Stimulated activated memory B cell treated with anti-CD40 and anti-IgM and Interleukin-4, amounts not matched to agents 10 μg/mL and 1 μg/mL and 100 μg/mL, for 72 hours (primary cell): ENCODE results near the gene UCP2.
"Not testable (repeated sequence)": the region's sequence is repeated elsewhere in the genome, so short reads cannot be mapped to it uniquely, and the experiment has no call there.

Experiments
- ATAC-seq: fragments of 150-1000 bp; cut with Tn5 transposase; 2 replicates; pipeline ENCODE4 v1.10.0; 2021
- H3K27ac Mint-ChIP-seq: one replicate; pipeline ENCODE4 v1.8.0; 2022; ENCODE audit warnings: mild to moderate bottlenecking, mixed read lengths
- H3K27me3 Mint-ChIP-seq: one replicate; pipeline ENCODE4 v1.8.0; 2022; ENCODE audit warnings: mixed read lengths
- H3K36me3 Mint-ChIP-seq: one replicate; pipeline ENCODE4 v1.8.0; 2022; ENCODE audit warnings: mixed read lengths
- H3K4me1 Mint-ChIP-seq: one replicate; pipeline ENCODE4 v1.8.0; 2022; ENCODE audit warnings: mixed read lengths
- H3K4me3 Mint-ChIP-seq: one replicate; pipeline ENCODE4 v1.8.0; 2022; ENCODE audit warnings: mild to moderate bottlenecking, moderate library complexity, mixed read lengths
- H3K9me3 Mint-ChIP-seq: one replicate; pipeline ENCODE4 v1.8.0; 2022; ENCODE audit warnings: mixed read lengths

UCP2 gene

DNA sequence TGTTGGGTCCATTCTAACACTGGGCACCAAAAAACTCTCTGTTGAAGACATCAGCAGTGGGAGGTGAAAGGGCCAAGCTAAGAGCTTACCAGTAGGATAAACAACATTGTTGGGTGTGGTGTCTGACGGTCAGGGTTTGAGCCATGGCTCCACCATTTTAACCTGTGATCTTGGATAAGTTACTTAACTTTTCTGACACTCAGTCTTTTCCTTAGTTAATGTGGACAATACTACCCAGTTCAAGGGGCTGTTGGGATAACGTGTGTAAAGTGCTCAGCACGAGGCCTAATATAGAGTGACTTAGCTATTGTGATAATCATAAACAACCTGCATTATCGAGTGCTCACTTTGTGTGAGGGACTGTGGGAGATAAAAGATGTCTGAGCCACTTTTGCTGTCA is 20.2 kb upstream of the UCP2 start:
- peaks cover 23% of the 10 kb centered on the region for H3K36me3 Mint-ChIP-seq
- peaks cover 38% of the 10 kb centered on the region for H3K4me1 Mint-ChIP-seq
- peak overlapping the region; percentile 42 for H3K27ac Mint-ChIP-seq
- H3K9me3 Mint-ChIP-seq = no peaks in the 10 kb centered on the region
- no peak overlapping the region for H3K4me3 Mint-ChIP-seq
- H3K27me3 Mint-ChIP-seq = no peaks in the 10 kb centered on the region
- ATAC-seq = no peak

DNA sequence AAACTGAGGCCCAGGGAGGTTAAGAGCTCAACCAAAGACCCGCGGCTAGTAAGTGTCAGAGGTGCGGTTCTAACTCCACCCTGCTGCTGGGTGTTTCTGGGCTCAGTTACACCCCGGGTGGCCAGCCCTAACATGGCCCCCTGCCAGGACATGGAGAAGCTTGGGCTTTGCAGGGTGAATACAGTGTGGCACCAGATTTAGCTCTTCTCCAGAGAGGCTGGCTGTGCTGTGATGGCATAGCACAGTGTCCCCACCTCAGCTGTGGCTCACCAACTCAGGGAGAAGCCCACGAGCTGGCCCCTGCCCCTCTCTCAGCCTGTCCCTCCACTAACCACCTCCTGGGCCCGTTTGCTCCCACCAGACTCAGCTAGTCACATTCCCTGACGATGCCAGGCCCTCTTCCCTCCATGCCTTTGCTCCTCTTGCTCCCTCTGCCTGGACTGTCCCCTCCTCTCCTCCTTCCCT is 19.2 kb upstream of the UCP2 start:
- peaks cover 47% of the 10 kb centered on the region for H3K4me1 Mint-ChIP-seq
- peak overlapping the region; percentile 42 for H3K27ac Mint-ChIP-seq
- peaks cover 23% of the 10 kb centered on the region for H3K36me3 Mint-ChIP-seq
- no peak for ATAC-seq
- H3K27me3 Mint-ChIP-seq = no peaks in the 10 kb centered on the region
- no peak overlapping the region for H3K4me3 Mint-ChIP-seq
- no peaks in the 10 kb centered on the region for H3K9me3 Mint-ChIP-seq

DNA sequence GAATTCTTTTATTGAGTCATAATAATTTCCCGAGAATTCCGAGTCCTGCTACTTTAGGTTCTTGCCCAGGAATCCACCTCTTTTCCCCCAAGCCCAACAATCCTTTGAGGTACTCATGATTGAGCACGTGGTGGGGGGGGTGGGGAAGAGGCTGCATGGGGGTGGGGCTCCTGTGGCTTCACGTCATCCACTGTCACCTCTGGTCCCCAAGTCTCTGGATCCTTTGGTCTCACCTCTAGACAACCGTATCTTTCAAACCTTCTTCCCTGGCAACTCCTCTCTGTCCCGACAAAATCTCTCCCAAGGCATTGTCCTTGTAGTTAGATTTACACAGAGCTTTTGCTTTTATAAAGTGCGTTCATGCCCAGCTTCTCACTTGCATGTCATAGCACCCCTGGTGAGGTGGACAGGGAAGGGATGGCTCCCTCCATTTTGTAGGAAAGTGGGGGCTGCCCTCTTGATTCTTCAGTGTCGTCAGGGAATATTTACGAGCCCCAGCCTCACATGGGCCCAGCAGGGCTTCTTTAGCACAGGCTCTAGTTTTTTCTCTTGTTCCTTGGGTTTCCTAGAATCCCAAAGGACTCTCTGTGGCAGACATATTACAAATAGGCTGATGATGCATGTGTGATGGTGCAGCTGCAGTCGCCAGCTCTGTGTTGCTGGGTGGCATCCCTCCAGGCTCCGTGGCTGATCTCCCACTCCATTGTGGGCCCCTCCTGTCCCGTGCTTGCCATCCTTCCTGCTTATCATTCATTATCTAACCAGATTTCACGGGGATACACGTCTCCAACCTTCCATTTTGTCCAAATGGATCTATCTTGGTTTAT is 17.9 kb upstream of the UCP2 start:
- H3K9me3 Mint-ChIP-seq = no peaks in the 10 kb centered on the region
- peaks cover 47% of the 10 kb centered on the region for H3K4me1 Mint-ChIP-seq
- peak overlapping the region; percentile 78 for H3K27ac Mint-ChIP-seq
- ATAC-seq = no peak
- H3K27me3 Mint-ChIP-seq = no peaks in the 10 kb centered on the region
- H3K36me3 Mint-ChIP-seq = peaks cover 23% of the 10 kb centered on the region
- no peak overlapping the region for H3K4me3 Mint-ChIP-seq

DNA sequence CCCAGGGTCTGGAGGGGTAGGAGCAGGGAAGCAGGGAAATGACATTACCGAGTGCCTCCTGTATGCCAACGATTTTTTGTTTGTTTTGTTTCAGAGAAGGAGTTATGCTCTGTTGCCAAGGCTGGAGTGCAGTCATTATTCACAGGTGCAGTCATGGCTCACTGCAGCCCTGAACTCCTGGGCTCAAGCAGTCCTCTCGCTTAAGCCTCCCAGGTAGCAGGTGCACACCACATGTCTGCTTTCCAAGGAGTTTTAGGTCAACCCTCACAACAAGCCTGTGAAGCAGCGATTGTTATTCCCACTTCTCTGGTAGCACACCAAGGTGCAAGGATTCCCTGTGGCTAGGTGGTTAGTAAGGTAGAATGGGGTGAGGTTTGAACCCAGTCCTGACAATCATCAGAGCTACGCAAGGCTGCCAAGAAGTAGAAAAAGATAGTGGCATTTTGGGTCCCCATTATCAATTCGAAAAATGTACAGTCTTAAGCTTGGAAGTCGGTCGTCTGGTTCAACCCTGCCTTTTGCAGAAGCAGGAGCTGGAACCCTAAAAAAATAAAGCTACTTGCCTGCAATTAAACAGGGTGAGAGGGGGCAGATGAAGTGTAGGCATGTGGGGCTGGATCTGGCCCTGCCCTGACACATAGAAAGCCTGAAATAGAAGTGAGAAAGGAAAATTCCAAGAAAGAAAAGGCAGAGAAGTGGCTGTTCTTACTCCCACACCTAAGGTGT is 17.1 kb upstream of the UCP2 start:
- no peaks in the 10 kb centered on the region for H3K9me3 Mint-ChIP-seq
- ATAC-seq = no peak
- H3K36me3 Mint-ChIP-seq = peaks cover 23% of the 10 kb centered on the region
- peak overlapping the region; percentile 78 for H3K27ac Mint-ChIP-seq
- no peak overlapping the region for H3K4me3 Mint-ChIP-seq
- peaks cover 48% of the 10 kb centered on the region for H3K4me1 Mint-ChIP-seq
- no peaks in the 10 kb centered on the region for H3K27me3 Mint-ChIP-seq

DNA sequence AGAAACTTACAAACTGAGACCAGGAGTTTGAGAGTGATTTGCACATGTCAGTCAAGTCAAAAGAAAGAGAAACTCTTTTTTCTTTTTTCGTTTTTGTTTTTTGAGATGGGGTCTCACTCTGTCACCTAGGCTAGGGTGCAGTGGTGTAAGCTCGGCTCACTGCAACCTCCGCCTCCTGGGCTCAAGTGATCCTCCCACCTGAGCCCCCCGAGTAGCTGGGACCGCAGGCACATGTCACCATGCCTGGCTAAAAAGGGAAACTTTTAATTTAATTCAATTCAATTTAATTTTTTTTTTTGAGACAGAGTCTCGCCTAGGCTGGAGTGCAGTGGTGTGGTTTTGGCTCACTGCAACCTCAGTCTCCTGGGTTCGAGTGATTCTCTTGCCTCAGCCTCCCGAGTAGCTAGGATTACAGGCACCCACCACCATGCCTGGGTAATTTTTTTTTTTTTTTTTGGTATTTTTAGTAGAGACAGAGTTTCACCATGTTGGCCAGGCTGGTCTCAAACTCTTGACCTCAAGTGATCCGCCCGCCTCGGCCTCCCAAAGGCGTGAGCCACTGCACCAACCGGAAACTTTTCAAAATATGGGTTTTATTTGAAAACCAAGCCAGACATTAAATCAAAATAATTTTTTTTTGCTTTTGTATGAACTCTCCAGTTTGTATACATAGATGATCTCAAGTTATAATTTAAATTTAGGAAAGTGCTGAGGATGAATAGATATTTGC is 16.4 kb upstream of the UCP2 start:
- Mint-ChIP-seq H3K4me3 (no peak overlapping the region), H3K4me1 (peaks cover 50% of the 10 kb centered on the region), H3K27ac (peak overlapping the region; percentile 78), H3K9me3 (no peaks in the 10 kb centered on the region), H3K27me3 (no peaks in the 10 kb centered on the region), H3K36me3 (peaks cover 23% of the 10 kb centered on the region)
- ATAC-seq = no peak

DNA sequence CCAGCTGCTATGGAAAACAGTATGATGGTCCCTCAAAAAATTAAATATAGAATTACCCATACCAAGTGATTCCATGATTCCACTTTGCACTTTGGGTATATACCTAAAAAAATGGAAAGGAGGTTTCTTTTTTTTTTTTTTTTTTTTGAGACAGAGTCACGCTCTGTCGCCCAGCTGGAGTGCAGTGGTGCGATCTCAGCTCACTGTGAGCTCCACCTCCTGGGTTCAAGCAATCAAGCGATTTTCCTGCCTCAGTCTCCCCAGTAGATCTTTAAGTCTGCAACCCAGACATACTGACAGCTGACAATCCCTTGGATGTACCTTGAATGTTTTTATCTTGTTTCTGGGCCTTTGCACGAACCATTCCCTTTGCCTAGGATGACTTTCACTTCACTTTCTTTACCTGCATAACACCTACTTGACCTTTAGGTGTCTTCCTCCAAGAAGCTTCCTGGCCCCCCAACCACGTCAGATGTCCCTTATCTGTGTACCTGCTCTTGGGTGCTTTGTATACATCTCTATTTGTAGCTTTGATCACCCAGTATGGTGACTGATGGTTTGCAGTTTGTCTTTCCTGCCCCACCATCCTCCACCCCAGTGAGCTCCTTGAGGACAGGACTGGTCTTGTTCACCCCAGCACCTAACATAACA is 14.6 kb upstream of the UCP2 start:
- H3K4me3 Mint-ChIP-seq = no peak overlapping the region
- no peaks in the 10 kb centered on the region for H3K9me3 Mint-ChIP-seq
- peaks cover 63% of the 10 kb centered on the region for H3K4me1 Mint-ChIP-seq
- H3K27ac Mint-ChIP-seq = peak overlapping the region; percentile 91
- H3K27me3 Mint-ChIP-seq = no peaks in the 10 kb centered on the region
- peaks cover 9% of the 10 kb centered on the region for H3K36me3 Mint-ChIP-seq
- ATAC-seq = peak; percentile 73

DNA sequence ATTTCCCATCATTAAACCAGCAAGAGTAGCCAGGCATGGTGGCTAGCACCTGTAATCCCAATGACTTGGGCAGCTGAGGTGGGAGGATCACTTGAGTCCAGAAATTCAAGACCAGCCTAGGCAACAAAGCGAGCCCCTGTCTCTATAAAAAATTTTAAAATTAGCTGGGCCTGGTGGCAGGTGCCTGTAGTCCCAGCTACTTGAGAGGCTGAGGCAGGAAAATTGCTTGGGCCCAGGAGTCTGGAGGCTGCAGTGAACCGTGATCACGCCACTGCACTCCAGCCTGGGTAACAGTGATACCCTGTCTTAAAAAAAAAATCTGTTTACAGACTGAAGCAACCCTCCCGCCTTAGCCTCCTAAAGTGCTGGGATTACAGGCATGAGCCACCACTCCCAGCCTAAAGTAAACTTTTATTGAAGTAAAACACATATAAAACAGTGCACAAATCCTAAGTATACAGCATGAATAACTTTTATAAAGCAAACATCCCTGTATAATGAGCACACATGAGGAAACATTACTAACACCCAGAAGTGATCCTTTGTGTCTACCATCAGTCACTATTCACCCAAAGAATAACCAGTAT is 13.6 kb upstream of the UCP2 start:
- Mint-ChIP-seq H3K4me1 (peaks cover 73% of the 10 kb centered on the region), H3K27ac (peak overlapping the region; percentile 91), H3K27me3 (no peaks in the 10 kb centered on the region), H3K36me3 (peaks cover 6% of the 10 kb centered on the region), H3K4me3 (no peak overlapping the region), H3K9me3 (no peaks in the 10 kb centered on the region)
- no peak for ATAC-seq

DNA sequence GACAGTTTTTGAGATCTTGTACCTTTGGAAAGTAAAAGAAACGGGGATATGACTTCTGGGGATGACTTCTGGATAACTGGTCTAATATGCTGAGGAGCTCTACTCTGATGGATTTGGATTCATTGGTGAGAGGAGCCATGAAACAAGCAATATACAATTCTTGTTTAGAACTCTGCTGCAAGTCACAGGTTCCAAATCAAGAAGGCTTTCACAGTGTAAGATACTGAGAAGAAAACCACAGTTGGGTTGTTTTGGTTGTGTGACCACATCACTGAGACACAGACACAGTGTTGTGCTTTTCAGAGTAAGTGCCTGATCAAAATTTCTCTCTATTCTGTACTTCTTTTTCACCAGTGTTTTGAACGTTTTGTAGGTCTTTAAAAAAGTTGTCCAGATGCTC is 13.1 kb upstream of the UCP2 start:
- no peaks in the 10 kb centered on the region for H3K27me3 Mint-ChIP-seq
- ATAC-seq = peak; percentile 70
- H3K4me1 Mint-ChIP-seq = peaks cover 78% of the 10 kb centered on the region
- no peaks in the 10 kb centered on the region for H3K9me3 Mint-ChIP-seq
- peak overlapping the region; percentile 39 for H3K4me3 Mint-ChIP-seq
- peak overlapping the region; percentile 91 for H3K27ac Mint-ChIP-seq
- H3K36me3 Mint-ChIP-seq = peaks cover 1% of the 10 kb centered on the region

DNA sequence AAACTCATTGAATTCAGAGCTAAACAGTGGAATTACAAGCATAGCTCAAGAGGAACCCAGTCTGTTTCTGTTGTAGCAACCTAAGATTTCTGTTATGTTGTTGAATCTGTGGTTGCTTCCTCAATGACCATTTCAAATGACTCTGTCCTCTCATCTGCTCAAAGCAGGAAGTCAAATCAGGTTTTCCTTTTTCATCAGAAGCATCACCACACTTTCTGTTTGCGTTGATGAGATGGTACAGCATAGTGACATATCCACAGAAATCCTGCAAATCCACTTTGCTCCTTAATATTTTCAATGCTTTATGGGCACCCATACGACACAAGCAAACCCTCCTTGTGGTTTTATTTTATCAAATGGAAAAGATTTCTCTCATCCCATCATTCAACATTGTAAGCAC is 12.6 kb upstream of the UCP2 start:
- no peaks in the 10 kb centered on the region for H3K27me3 Mint-ChIP-seq
- H3K36me3 Mint-ChIP-seq = no peaks in the 10 kb centered on the region
- ATAC-seq = peak; percentile 84
- no peaks in the 10 kb centered on the region for H3K9me3 Mint-ChIP-seq
- H3K4me1 Mint-ChIP-seq = peaks cover 79% of the 10 kb centered on the region
- H3K4me3 Mint-ChIP-seq = peak overlapping the region; percentile 39
- H3K27ac Mint-ChIP-seq = peak overlapping the region; percentile 91

DNA sequence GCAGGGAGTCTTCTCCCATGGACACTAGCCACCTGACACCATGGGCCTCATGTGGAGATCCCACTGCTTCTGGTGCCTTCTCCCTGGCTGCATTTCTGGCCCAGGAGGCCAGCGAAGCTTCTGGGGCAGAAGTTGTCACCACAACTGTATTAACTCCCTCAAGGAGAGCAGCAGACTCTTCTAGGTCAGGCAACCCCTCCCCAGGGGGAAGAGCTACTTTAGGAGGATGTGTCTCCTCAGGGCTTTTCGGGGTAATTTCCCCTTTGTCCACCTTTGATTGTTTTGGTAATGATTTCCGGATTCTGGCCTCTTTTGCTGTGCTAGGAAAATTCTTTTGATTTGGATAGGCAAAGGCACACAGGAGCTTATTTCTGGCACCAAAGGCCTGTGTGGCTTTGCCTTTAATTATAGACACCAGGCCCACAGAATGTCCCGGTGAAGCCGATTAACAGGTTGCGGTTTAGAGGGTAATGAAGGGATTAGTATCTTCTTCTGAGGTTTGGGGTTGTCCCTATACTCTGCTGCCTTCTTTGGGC is 8.9 kb upstream of the UCP2 start:
- H3K4me3 Mint-ChIP-seq = peak overlapping the region; percentile 52
- H3K9me3 Mint-ChIP-seq = no peaks in the 10 kb centered on the region

DNA sequence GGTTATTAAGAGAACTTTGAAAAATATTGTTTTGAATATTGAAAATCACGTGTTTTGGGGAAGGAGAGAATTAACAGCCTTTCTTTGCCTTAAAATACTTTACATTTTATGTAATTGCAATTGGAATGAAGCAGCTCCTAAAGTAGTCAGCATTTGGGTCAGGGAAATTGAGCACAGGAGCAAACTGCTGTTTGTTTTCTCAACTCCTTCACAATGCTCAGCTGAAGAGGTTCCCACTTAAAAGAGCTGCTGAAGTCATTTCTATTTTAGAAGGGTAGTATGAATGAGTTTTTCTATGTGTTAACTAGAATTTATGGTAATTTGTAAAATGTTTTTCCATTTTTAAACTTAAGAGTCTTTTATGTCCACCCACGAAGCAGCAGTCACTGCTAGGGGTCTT is 8.1 kb upstream of the UCP2 start:
- Mint-ChIP-seq H3K27ac (no peak overlapping the region), H3K9me3 (no peaks in the 10 kb centered on the region), H3K36me3 (no peaks in the 10 kb centered on the region), H3K4me3 (no peak overlapping the region), H3K27me3 (no peaks in the 10 kb centered on the region), H3K4me1 (peaks cover 41% of the 10 kb centered on the region)
- ATAC-seq = no peak

More for the DNA sequence above, 8.9 kb upstream of the UCP2 start:
- peak overlapping the region; percentile 84 for H3K27ac Mint-ChIP-seq
- H3K4me1 Mint-ChIP-seq = peaks cover 49% of the 10 kb centered on the region
- peak; percentile 83 for ATAC-seq
- no peaks in the 10 kb centered on the region for H3K36me3 Mint-ChIP-seq
- H3K27me3 Mint-ChIP-seq = no peaks in the 10 kb centered on the region

DNA sequence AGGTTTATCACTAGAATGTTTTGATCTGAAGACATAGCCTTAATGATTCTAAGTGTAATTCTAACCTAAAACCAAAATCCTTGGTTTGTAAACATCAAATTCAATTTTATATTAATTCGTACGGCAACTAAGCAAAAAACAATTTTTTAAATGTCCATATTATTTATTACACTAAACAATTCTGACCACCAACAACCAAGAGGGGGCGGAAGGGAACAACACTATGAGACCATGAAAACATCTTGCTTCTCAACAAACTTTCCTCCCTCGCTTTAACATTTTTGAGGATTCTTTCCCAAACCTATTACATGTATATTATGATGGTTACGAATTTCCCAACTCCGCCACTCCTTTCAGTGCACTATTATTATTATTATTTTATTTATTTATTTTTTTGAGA is 6.5 kb upstream of the UCP2 start:
- H3K4me3 Mint-ChIP-seq = no peak overlapping the region
- no peaks in the 10 kb centered on the region for H3K9me3 Mint-ChIP-seq
- H3K36me3 Mint-ChIP-seq = no peaks in the 10 kb centered on the region
- ATAC-seq = no peak
- no peaks in the 10 kb centered on the region for H3K27me3 Mint-ChIP-seq
- H3K27ac Mint-ChIP-seq = no peak overlapping the region
- peaks cover 29% of the 10 kb centered on the region for H3K4me1 Mint-ChIP-seq

DNA sequence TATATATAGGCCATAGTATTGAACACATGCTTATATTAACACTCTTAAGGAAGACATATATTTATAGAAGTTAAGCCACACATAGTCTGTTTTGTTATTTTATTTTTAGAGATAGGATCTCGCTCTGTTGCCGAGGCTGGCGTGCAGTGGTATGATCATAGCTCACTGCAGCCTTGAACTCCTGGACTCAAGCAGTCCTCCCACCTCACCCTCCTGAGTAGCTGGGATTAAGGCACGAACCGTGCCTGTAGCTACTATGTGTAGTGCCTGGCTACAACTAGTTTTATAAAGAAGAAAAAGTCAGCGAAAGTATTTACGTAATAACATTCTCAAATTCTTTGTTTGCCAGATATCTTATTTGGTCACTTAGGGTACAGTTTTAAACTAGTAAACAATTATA is 5.6 kb upstream of the UCP2 start:
- Mint-ChIP-seq H3K4me3 (no peak overlapping the region), H3K27ac (no peak overlapping the region), H3K9me3 (no peaks in the 10 kb centered on the region), H3K36me3 (no peaks in the 10 kb centered on the region), H3K27me3 (no peaks in the 10 kb centered on the region), H3K4me1 (peaks cover 33% of the 10 kb centered on the region)
- ATAC-seq = no peak

DNA sequence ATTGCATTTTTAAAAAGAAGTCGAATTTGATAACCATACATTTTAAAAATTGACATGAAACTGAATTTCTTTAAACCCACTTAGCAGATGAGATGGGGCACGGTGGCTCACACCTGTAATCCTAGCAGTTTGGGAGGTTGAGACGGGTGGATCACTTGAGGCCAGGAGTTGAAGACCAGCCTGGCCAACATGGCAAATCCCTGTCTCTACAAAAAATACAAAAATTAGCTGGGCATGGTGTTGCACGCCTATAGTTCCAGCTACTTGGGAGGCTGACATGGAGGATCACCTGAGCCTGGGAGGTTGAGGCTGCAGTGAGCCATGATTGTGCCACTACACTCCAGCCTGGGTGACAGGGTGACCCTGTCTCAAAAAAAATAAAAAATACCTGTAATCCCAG is 3.0 kb upstream of the UCP2 start:
- not testable (repeated sequence) for ATAC-seq, H3K27ac Mint-ChIP-seq, H3K27me3 Mint-ChIP-seq, H3K9me3 Mint-ChIP-seq, H3K4me3 Mint-ChIP-seq
- Mint-ChIP-seq H3K36me3 (peaks cover 18% of the 10 kb centered on the region), H3K4me1 (peaks cover 13% of the 10 kb centered on the region)
